ENCODE results near the gene GSTM4.

Gene GSTM4

DNA sequence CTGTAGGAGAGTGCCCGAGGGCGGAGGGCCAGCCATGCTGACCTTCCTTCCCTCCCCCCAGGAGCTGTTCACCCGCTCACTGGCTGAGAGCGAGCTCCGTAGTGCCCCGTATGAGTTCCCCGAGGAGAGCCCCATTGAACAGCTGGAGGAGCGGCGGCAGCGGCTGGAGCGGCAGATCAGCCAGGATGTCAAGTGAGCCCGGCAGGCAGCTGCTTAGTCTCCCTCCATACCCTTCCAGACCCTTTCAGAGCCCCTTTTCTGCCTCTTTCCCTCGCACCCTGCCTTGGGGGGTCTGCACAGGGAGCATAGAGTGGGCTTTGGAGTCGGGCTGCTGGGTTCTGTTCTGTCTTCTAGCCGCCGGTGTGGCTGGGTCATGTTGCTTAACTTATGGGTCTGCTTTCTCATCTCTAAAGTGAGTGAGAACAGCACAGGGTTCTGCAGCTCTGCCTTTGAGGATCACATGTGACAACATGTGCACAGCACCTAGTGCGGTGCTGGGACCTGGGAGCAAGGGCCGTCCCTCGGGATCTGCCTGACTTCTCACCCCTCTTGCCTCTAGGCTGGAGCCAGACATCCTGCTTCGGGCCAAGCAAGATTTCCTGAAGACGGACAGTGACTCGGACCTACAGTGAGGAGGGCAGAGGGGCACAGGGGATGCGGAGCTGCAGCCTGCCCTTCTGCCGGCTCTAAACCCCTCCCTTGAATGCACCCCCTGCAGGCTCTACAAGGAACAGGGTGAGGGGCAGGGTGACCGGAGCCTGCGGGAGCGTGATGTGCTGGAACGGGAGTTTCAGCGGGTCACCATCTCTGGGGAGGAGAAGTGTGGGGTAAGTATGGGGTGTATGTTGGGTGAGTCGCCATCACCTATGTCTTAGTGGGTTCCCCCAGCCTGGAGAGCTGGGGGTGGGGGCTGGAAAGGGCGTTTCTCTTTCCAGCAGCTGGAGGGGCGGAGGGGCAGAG lies 30.0 kb upstream of the GSTM4 start:
- TF ChIP-seq ZFX (IDR thresholded peaks at IDR 0.05; ENCODE audit: borderline replicate concordance): no peak
- TF ChIP-seq, protein P1, sequence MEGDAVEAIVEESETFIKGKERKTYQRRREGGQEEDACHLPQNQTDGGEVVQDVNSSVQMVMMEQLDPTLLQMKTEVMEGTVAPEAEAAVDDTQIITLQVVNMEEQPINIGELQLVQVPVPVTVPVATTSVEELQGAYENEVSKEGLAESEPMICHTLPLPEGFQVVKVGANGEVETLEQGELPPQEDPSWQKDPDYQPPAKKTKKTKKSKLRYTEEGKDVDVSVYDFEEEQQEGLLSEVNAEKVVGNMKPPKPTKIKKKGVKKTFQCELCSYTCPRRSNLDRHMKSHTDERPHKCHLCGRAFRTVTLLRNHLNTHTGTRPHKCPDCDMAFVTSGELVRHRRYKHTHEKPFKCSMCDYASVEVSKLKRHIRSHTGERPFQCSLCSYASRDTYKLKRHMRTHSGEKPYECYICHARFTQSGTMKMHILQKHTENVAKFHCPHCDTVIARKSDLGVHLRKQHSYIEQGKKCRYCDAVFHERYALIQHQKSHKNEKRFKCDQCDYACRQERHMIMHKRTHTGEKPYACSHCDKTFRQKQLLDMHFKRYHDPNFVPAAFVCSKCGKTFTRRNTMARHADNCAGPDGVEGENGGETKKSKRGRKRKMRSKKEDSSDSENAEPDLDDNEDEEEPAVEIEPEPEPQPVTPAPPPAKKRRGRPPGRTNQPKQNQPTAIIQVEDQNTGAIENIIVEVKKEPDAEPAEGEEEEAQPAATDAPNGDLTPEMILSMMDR (IDR thresholded peaks at IDR 0.05): no peak
- H3K27ac ChIP-seq: no peak overlapping the region

DNA sequence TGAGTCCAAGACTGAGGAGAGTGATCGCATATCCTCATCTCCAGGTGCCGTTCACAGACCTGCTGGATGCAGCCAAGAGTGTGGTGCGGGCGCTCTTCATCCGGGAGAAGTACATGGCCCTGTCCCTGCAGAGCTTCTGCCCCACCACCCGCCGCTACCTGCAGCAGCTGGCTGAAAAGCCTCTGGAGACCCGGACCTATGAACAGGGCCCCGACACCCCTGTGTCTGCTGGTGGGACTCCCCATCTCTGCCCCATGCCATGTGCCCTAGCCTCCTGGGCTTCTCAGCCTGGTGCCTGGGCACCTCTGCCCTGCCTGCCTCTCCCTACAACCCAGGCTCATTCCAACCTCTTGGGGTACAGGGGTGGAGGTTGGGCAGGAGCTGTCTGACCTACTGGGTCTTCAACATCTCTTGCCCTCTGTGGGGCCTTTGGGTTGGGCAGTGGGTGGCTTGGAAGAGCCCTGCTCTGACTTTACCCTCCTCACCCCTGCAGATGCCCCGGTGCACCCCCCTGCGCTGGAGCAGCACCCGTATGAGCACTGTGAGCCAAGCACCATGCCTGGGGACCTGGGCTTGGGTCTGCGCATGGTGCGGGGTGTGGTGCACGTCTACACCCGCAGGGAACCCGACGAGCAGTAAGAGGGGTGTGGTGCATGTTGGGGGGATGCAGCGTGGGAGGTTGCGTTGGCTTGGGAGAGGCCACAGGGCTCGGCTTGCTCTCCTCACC lies 29.1 kb upstream of the GSTM4 start:
- no peak overlapping the region for H3K27ac ChIP-seq
- no peak for TF ChIP-seq ZFX (IDR thresholded peaks at IDR 0.05; ENCODE audit: borderline replicate concordance)
- TF ChIP-seq, protein P1 (IDR thresholded peaks at IDR 0.05): no peak

DNA sequence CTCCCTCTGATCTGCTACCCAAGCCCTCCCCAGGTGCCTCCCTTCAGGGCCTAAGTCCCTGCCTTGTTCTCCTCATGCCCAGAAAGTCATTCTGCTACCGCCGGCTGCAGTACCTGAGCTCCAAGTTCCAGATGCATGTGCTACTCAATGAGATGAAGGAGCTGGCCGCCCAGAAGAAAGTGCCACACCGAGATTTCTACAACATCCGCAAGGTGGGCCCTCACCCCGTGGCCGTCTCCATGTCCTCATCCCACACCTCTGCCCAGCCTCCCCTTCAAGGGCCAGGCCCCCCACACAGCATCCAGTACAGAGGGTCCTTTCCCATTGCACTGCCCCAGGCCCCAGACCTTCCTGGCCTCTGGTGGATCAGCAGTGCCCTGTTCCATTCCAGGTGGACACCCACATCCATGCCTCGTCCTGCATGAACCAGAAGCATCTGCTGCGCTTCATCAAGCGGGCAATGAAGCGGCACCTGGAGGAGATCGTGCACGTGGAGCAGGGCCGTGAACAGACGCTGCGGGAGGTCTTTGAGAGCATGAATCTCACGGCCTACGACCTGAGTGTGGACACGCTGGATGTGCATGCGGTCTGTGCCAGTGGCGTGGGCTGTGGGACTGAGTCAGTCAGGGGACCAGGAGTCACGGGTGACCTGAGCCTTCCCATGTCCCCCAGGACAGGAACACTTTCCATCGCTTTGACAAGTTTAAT lies 28.1 kb upstream of the GSTM4 start:
- no peak for TF ChIP-seq ZFX (IDR thresholded peaks at IDR 0.05; ENCODE audit: borderline replicate concordance)
- TF ChIP-seq, protein P1 (IDR thresholded peaks at IDR 0.05): no peak
- H3K27ac ChIP-seq: no peak overlapping the region

DNA sequence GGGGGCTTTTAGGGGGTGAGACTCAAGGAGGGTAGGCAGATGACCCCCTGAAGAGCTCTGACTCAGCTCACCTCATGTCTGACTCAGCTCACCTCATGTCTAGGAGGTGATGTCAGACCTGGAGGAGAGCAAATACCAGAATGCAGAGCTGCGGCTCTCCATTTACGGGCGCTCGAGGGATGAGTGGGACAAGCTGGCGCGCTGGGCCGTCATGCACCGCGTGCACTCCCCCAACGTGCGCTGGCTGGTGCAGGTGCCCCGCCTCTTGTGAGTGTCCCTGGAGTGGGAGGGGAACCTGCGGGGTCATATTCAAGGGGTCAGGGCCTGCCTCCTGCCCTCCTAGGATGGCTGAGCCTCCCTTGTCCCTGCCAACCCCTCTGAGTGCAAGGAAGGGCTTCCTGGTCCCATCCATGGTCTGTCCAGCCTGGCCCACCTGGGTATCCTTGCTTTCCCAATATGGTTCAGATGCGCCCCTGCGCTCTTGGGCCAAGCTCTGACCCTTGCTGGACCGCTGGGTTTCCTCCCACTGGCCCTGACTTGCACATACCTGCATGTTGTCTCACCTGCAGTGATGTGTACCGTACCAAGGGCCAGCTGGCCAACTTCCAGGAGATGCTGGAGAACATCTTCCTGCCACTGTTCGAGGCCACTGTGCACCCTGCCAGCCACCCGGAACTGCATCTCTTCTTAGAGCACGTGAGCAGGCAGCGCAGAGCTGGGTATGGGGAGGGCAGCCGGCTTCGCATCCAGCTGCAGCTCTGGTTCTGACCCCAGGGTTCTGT lies 27.2 kb upstream of the GSTM4 start:
- H3K27ac ChIP-seq: no peak overlapping the region
- TF ChIP-seq, protein P1 (IDR thresholded peaks at IDR 0.05): no peak
- no peak for TF ChIP-seq ZFX (IDR thresholded peaks at IDR 0.05; ENCODE audit: borderline replicate concordance)

DNA sequence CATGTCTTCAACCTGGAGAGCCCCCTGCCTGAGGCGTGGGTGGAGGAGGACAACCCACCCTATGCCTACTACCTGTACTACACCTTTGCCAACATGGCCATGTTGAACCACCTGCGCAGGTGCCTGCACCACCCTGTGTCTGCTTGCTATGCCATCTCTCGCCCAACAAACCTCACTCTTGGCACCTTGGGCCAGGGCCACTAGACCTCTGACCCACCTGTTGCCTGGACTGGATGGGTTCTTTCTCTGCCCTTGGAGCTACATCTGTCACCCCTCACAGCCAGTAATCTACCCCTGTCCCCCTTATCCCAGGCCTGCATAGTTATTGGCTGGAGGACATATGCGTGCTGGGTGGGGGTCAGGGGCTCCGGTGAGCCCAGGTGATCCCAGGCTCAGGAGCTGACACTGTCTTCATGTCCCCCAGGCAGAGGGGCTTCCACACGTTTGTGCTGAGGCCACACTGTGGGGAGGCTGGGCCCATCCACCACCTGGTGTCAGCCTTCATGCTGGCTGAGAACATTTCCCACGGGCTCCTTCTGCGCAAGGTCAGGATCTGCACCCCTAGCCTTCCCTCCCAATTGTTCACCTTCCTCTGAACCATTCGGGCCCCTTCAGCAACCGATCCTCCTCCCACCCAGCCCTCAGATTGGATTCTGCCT lies 26.4 kb upstream of the GSTM4 start:
- no peak overlapping the region for H3K27ac ChIP-seq
- TF ChIP-seq ZFX (IDR thresholded peaks at IDR 0.05; ENCODE audit: borderline replicate concordance): no peak
- TF ChIP-seq, protein P1 (IDR thresholded peaks at IDR 0.05): no peak

Measured in 22Rv1 (cell line).